CD4-positive, alpha-beta T cell treated with Interleukin-12 subunit alpha and Interleukin-12 subunit beta, for 1 hour (primary cell): Measurements from ENCODE around the gene LYSET.
"Not testable (repeated sequence)": the region's sequence is repeated elsewhere in the genome, so short reads cannot be mapped to it uniquely, and the experiment has no call there.

Experiments
- DNase-seq: peaks from one replicate; pipeline ENCODE4 v3.0.0-alpha.2; 2020

LYSET gene

DNA sequence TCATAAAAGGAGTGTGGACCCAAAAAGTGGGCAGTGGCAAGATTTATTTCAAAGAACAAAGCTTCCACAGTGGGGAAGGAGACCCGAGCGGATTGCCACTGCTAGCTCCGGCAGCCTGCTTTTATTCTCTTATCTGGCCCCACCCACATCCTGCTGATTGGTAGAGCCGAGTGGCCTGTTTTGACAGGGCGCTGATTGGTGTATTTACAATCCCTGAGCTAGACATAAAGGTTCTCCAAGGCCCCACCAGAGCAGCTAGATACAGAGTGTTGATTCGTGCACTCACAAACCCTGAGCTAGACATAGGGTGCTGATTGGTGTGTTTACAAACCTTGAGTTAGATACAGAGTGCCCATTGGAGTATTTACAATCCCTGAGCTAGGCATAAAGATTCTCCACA, 15.5 kb upstream of the LYSET start:
- DNase-seq: not testable (repeated sequence)

DNA sequence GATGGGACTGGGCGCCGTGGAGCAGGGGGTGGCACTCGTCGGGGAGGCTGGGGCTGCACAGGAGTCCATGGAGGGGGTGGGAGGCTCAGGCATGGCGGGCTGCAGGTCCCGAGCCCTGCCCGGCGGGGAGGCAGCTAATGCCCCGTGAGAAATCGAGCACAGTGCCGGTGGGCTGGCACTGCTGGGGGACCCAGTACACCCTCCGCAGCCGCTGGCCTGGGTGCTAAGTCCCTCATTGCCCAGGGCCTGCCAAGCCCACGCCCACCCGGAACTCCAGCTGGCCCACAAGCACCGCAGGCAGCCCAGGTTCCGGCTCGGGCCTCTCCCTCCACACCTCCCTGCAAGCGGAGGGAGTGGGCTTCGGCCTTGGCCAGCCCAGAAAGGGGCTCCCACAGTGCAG, 15.0 kb upstream of the LYSET start:
- DNase-seq: not testable (repeated sequence)

DNA sequence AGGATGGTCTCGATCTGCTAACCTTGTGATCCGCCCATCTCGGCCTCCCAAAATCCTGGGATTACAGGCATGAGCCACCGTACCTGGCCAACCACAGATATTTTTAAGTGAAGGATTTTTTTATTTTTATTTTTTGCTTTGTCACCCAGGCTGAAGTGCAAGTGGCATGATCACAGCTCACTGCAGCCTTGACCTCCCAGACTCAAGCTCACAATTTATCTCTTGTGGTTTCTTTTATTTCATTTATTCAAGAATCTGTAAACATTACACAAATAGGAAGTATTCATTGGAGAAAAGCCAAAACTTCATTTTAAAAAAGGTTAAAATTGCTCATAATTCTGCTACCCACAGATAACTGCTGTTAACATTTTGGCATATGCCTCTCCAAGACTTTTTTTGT, 13.7 kb upstream of the LYSET start:
- DNase-seq: no peak

DNA sequence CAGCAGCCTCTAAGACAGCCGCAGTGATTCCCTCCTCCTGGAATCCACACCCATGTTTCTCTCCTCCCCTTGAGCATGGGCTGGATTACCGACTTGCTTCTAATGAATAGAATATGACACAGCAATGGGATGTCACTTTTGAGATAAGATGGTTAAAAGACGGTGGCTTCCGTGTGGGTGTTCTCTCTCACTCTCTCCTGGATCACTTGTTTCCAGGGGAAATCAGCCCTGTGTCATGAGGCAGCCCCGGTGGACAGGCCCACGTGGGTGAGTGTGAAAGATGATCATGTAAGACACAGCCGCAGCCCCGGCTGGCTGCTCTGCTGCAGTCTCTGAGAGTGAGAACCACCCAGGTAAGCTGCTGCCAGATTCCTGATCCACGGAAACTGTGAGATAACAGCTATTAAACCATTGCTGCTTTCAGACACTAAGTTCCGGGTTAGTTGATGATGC, 11.1 kb upstream of the LYSET start:
- DNase-seq: no peak

DNA sequence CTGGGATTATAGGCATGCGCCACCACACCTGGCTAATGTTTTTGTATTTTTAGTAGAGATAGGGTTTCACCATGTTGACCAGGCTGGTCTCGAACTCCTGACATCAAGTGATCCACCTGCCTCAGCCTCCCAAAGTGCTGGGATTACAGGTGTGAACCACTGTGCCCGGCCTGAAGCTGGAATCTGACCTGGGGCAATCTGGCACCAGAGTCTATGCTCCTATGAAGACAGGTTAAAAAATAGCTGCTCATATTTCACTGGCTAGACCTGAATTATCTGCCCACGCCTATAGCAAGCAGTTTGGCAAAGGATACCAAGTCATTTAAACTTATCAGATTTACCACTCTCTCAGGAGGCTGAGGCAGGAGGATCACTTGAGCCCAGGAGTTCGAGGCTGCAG, 10.4 kb upstream of the LYSET start:
- DNase-seq: not testable (repeated sequence)

DNA sequence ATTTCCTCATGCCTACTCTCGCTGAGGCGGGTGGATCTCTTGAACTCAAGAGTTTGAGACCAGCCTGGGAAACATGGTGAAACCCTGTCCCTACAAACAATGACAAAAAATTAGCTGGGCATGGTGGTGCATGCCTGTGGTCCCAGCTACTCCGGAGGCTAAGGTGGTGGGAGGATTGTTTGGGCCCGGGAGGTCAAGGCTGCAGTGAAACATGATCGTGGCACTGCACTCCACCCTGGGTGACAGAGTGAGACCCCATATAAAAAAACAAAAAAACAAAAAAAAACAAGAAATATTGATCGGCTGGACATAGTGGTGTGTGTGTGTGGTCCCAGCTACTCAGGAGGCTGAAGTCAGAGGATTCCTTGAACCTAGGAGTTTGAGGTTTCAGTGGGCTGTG, 9.6 kb upstream of the LYSET start:
- no peak for DNase-seq

DNA sequence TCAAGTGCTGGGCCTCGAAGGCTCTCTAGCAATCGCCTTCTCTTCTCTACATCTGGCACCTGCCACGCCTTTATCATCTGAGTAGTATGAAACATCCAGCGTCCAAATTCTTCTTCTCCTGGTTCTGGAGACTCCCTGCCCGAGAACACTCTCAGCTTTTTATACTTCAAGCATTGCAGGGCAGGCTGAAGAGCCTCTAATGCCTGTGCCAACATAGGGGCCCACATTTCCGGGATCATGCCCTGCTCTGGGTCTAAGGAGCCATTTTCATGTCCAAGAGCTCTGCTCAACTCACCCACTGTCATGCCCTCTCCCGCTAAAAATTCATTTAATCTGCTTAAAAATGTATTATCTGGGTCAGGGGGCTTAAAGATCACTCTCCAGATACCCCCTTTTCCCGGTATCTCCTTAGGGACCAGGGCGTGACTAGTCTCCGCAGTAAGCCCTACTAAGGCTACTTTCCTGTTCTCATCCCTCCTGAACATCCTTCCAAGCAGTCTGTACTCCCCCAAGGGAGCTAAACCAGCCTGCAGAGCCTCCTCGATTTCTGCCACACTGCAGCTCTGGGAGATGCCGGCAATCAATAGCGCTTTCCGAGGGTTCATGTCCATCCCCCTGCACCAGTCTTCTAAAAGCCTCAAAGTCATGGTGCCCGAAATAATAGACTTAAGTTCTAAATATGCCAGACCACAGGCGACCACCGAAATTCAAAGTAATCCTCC, 1.4 kb upstream of the LYSET start:
- no peak for DNase-seq

DNA sequence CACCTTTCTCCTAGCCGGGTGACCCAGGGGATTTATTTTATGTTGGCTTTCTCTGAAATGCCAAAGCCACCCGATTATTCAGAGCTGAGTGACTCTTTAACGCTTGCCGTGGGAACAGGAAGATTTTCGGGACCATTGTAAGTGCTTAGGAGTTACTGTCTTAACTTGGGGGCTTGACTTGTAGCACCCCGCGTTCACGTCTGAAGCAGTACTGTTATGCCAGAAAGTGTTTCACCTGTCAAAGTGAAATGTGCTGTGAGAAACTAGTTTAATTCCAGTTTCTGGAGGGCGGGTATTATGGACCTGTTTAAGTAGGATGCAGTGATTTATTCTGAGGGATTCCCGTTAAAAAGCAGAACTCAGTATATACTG, 218 bp downstream of the LYSET start:
- DNase-seq: no peak

DNA sequence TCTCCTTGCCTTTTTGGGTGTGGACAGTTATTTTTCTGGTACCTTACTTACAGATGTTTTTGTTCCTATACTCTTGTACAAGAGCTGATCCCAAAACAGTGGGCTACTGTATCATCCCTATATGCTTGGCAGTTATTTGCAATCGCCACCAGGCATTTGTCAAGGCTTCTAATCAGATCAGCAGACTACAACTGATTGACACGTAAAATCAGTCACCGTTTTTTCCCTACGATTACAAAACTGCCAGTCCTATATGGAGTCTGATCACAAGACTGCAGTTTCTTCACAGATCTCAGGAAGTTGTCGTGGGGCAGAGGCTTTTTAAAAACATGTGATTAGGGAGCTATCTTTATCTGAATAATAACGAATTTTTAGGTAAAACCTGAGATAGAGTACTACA, 1.3 kb downstream of the LYSET start:
- DNase-seq: no peak

DNA sequence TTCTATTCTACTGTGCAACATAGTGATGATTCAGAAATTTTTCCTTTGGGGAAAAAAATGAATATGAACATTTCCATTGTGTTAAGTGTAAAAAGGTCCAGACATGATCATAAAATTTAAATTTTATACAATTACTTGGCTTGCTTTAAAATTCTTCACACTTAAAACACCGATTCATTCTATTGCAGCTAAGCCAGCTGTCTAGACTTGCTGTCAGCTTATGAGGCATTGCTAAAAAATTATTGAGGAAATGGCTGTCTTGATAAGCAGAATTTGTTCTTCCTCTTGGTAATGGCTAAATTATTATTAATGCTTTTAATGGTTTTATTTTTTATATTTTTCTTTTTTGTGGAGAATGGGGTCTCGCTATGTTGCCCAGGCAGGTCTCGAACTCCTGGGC, 1.8 kb downstream of the LYSET start:
- DNase-seq: no peak

DNA sequence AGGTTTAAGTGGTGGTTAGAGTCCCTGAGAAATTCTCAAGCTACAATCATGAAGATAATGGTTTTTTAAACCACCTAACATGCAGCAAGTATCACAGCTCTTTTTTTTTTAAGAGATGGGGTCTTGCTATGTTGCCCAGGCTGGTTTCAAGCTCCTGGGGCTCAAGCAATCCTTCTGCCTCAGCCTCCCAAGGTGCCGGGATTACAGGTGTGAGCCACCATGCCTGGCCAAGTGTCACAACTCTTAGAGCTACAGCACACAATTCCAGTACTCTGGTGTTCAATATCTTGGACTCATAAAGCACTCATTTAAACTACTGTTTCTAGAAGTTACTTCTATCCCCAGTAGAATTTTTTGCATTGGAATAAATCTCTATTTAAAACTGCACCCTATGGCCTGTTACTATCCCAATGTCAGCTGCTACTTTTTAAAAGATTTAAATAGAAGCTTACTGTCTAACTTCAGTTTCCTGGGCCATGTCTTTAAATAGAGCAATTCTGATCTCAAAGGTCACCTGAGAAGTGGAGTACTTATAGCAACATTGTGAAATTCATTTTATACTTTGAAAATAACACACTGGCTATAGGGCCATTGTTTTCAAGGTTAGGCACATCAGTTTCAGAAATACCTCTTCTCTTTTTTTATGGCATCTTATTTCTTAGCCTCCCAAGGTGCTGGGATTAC, 10.3 kb downstream of the LYSET start:
- no peak for DNase-seq

DNA sequence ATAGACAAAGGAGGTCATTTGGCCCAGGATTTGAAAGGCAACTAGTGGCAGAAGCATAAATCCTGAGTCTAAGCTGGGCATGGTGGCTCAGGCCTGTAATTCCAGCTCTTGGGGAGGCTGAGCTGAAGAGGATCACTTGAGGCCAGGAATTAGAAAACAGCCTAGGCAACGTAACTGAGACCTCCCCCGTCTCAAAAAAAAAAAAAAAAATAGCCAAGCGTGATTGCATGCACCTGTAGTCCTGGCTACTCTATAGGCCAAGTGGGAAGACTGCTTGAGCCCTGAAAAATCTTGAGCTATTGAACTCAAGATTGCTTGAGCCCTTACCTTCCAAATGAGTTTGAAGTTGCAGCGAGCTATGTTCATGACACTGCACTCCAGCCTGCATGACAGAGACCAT, 13.9 kb downstream of the LYSET start:
- DNase-seq: no peak

DNA sequence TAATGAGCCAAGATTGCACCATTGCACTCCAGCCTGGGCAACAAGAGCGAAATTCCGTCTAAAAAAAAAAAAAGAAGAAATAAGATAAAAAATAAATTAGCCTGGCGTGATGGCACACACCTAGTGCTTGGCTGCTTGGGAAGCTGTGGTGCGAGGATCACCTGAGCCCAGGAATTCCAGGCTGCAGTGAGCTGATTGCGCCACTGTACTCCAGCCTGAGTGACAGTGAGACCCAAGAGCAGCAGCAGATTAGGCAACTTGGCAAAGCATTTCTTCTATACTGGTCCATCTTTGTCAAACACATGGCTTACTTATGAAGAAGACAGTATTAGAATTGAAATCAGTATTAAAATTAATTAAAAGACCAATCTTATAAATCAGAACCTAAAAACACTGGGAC, 15.4 kb downstream of the LYSET start:
- no peak for DNase-seq

DNA sequence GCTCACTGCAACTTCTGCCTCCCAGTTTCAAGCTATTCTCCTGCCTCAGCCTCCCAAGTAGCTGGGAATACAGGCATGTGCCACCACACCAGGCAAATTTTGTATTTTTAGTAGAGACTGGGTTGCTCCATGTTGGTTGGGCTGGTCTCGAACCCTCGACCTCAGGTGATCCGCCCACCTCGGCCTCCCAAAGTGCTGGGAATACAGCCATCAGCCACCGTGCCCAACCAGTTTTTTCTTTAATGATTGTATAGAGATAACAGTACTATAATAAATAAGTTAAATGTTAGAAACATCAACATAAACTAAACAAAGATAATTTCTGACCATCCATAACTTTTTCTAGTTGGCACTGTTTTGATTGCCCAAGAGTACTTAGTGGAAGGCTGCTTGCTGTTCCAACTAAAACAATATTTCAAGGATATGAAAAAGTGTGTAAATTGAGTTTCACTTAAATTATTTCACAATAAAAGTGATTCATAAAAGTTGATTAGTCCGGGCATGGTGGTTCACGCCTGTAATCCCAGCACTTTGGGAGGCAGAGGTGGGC, 16.1 kb downstream of the LYSET start:
- no peak for DNase-seq

DNA sequence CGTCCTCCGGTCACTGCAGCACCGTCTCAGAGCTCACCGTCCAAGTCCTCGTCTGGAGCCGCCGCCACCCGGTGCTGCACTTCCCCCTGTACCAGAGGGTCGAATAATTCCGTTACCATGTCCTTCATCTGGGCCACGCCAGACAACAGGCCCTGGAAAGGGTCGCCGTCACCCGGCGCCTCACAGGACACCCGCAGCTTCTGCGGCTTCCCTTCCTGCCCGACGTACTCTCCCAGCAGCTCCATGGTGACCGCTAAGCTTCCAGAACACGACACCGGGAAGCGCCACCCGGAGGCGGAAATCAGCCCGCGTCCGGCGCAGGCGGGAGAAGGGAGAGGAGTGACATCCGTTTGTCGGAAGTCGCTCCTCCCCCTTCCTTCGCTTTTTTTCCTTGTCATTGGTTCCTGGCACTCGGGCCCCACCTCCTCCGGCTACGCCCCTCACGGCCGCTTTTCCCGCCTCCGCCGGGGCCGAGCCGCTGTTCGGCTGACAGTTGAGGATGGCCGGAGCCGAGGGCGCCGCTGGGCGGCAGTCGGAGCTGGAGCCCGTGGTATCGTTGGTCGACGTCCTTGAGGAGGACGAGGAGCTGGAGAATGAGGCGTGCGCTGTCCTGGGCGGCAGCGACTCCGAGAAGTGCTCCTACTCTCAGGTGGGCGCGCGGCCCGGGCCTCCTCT, 21.8 kb downstream of the LYSET start, which contains the start of the genes GON7 and UBR7:
GON7 (minus strand) TSS at position 273 of the 675 bp plus-strand sequence; CDS start at position 245, 28 bp downstream.
UBR7 (plus strand) TSS at position 464 of the 675 bp plus-strand sequence; CDS start at position 500, 36 bp downstream.
- DNase-seq: peak; percentile 88

DNA sequence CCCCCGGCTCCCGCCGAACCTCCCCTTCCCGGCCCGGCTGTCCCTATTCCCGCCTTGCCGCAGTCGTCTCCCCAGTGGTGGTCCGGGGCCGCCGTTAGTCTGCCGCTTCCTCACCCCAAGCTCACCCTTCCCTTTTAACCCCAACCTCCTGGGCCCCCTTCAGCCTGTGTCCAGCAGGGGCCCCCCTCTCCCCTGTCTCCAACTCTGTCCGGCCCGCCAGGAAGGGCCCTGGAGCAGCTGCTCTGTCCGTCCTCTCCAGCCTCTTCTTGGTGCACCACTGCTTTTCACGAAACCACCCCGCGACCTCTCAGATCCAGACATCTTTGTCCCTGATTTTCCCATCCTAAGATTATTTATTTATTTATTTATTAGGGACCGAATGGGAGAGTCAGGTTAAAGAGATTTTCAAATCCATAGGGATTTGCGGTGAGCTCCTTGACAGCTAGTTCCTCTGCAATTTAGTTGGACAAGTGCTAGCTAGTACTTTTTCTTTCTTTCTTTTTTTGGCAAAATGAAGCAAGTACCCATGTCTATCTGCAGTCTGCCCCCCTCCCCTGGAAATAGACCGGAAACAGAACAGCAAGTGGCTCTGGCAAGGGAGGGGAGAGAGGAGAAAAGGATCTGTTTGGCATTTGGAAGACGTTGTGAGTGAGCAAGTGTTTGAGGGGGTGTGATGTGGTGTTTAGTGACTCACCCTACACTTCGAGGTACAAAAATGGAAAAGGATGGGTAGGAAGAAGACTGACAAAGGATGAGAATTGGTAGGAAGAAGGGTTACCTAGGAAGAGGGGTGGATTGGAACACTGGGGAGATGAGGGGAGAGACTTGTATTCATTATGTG, 22.6 kb downstream of the LYSET start:
- peak; percentile 20 for DNase-seq

DNA sequence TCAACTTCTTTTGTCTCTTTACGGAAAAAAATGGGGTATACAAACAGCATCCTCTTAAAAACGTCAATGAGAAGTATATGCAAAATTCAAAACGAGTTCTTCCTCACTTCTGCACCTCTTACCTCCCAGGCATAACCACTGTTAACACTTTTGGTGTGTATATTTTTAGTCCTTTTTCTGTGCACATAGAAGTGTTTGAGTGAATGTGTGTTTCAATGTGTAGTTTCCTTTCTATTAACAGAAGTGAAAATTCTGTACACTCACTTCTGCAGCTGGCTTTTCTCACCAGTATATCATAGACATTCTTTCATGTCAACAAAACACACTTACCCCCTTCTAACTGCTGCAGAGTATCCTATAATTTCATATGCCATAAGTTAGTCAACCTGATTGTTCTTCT, 27.3 kb downstream of the LYSET start:
- DNase-seq: no peak

DNA sequence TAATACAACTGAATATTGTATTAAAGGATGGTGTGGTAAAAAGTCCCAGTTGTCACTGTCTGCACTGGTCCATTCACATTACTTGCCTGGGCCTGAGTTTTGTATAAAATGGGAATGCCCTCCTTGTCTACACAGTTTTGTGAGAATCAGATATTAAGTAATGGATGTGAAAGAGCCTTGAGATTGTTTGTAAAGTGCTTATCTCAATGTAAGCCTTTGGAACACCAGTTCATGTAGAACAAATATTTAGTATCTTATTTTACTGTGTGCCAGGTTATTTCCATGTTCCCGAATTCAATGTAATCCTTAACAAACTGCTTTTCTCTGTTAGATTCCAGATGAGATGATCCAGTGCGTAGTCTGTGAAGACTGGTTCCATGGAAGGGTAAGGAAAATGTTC, 29.5 kb downstream of the LYSET start:
- no peak for DNase-seq

DNA sequence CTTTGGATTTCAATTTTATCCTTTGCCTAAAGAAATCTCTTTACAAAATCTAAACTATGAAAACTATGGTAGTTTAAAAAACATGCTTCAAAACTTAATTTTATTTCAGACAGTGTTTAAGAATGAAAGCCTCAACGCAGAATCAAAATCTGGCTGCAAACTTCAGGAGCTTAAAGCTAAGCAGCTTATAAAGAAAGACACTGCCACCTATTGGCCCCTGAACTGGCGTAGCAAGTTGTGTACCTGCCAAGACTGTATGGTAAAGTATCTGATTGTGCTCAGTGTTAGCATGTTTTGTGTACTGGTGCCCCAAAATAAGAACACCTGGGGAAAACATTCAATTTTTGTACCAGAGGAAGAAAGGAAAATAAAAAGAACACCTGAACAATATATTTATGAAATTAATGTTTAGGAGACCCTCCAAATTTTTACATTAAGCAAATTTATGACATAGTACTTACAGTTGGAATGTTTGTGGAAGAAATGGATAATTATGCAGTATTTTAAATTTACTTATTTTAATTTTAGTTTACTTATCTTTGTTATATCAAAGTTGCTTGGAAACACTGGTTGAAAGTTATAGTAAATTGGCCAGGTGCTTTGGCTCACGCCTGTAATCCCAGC, 34.1 kb downstream of the LYSET start:
- DNase-seq: peak; percentile 67

DNA sequence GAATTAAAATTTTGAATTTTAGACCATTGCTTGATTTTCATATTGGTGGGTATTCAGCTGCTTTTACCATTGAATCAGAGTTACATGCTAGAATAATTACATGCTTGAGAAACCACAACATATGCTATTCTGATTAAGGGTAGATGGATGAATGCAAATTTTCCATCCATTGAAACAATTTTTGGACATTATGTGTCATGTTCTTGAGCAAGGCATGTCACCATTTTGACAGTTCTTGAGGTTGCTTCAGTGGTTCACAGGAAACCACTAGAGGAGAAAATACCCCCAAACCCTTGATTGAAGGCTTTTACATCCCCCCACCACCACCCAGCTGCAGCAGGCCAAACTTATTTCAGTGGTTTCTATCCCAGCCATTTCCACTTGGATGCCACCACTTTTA, 35.4 kb downstream of the LYSET start:
- no peak for DNase-seq

DNA sequence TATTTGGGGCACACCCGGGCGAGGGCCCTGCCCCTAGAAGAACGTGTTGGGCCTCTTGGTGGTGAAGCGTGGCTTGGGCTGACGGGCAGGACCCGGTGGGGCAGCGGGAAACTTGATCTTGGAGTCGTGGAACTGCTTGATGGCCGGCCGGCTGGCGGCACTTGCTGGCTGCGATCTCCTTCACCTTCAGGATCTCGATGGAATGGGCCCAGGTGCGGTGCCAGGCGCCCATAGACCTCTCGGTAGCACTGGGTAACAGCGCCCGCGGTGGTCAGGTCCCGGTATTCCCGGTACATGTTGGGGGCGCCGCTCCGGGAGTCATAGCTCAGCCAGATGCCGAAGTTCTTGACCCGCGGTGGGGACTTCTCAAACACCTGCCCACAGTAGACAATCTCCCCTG, 38.4 kb downstream of the LYSET start:
- no peak for DNase-seq

DNA sequence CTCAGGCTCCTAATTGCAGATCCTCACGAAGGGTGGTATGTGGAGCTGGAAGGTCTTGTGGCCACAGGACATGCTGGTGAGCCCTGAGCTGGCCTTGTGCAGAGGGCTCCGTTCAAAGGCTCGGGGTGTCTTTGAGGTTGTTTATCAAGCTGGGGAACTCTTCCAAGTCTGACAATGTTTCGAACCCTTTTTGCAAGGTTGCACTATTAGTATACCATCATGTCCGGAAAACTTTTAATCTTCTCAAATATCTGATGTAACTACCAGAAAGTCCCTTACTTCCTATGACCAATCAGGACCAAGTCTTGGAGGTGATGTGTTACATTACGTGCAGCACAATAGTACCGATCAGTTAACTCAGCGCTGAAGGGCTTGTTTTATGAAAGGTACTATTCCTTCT, 43.4 kb downstream of the LYSET start:
- DNase-seq: no peak
